GM10266 (cell line): ENCODE measurements around the gene MAGI1.

Experiments
- DNase-seq: peaks from one replicate; pipeline ENCODE4 v3.0.0; 2012; ENCODE audit errors: extremely low spot score
- CTCF ChIP-seq: IDR thresholded peaks from 2 replicates; pipeline ENCODE4 v1.5.1; 2012; ENCODE audit warnings: mild to moderate bottlenecking, low read depth; ENCODE audit not compliant: control insufficient read depth, insufficient read depth; ENCODE audit errors: missing control alignments

MAGI1 gene

GRCh38 chr3:65758876-65759598 lies 279.7 kb downstream of the MAGI1 start:
- DNase-seq: no peak
- TF ChIP-seq CTCF: no peak

- no peak for DNase-seq
- no peak for TF ChIP-seq CTCF
These were observed 280.3 kb downstream of the MAGI1 start for GRCh38 chr3:65758438-65758837.

GRCh38 chr3:65752636-65753035 lies 286.1 kb downstream of the MAGI1 start:
- DNase-seq: no peak
- TF ChIP-seq CTCF: no peak

GRCh38 chr3:65751123-65751700 lies 287.5 kb downstream of the MAGI1 start:
- TF ChIP-seq CTCF: peak; percentile 56

GRCh38 chr3:65749066-65749465 lies 289.7 kb downstream of the MAGI1 start:
- no peak for TF ChIP-seq CTCF
- no peak for DNase-seq

More at GRCh38 chr3:65751123-65751700, 287.5 kb downstream of the MAGI1 start:
- no peak for DNase-seq

GRCh38 chr3:65748326-65748725 lies 290.4 kb downstream of the MAGI1 start:
- TF ChIP-seq CTCF: no peak
- no peak for DNase-seq

- TF ChIP-seq CTCF: no peak
- no peak for DNase-seq
These were observed 291.9 kb downstream of the MAGI1 start for GRCh38 chr3:65746848-65747247.
